Esophagus squamous epithelium (tissue), 5 donors: ENCODE measurements around the gene PRKCZ. TPM values are rescaled to one million over a fixed set of nuclear protein-coding genes. Genes with fewer than 3 reads are reported as not detected.

Experiments
- DNase-seq: peaks from one replicate; lab custom pipeline; 2025; lab: John Stamatoyannopoulos, UW
- H3K27ac ChIP-seq, 4 donors: fragments of 200-600 bp; sonication (generic); one replicate each; pipeline ENCODE4 v1.5.1; 2016 to 2019; ENCODE audit warnings: mild to moderate bottlenecking in 1 of 4
- H3K27me3 ChIP-seq, 4 donors: fragments of 200-600 bp; sonication (generic); 1 replicate in 3 of 4; 2 replicates in 1 of 4; pipeline versions ENCODE4 v1.5.1 to v1.6.0; 2017 to 2021; ENCODE audit warnings: antibody characterized with exemption in 1 of 4
- H3K36me3 ChIP-seq, 3 donors: fragments of 200-600 bp; sonication (generic); one replicate each; pipeline ENCODE4 v1.5.1; 2016 to 2019
- H3K4me1 ChIP-seq, 3 donors: fragments of 200-600 bp; sonication (generic); one replicate each; pipeline ENCODE4 v1.5.1; 2017 to 2019
- H3K4me3 ChIP-seq, 4 donors: fragments of 200-600 bp; sonication (generic); 1 replicate in 3 of 4; 2 replicates in 1 of 4; pipeline ENCODE4 v1.5.1; 2016 to 2019; ENCODE audit warnings: mild to moderate bottlenecking in 2 of 4, moderate library complexity in 1 of 4
- H3K9me3 ChIP-seq, 3 donors: fragments of 200-600 bp; sonication (generic); one replicate each; pipeline ENCODE4 v1.5.1; 2016 to 2019
- CTCF ChIP-seq, 6 experiments: fragments of 450-650 bp in 4 of 6; fragments of 200-600 bp in 2 of 6; sonication (generic) in 2 of 6; IDR thresholded peaks; one replicate each; pipeline ENCODE4 v1.5.1; 2016 to 2019; ENCODE audit warnings: antibody characterized with exemption in 6 of 6, mild to moderate bottlenecking in 4 of 6, moderate library complexity in 4 of 6
- POLR2A ChIP-seq, 4 donors: fragments of 450-650 bp; IDR thresholded peaks; one replicate each; pipeline ENCODE4 v1.6.1; 2017; ENCODE audit warnings: antibody characterized with exemption in 4 of 4, mild to moderate bottlenecking in 4 of 4, moderate library complexity in 3 of 4
- WGBS, 2 donors: methylation state at CpG; one replicate each; pipeline ENCODE4 v1.1.5; 2018; 5-methylcytosine and 5-hydroxymethylcytosine counted together
- intact Hi-C: fragments of 100-400 bp; cut with DNase I; formaldehyde crosslinking; loops from one replicate; pipeline ENCODE4 v1.15.0; 2022
- total RNA-seq, 4 donors: library from RNA; depleted of rRNA; stranded (reverse); fragments of >200 nt; gene quantifications; one replicate each; pipeline ENCODE4 v1.1.0, GENCODE V29; 2016
- donor health status: DM: yes; HTN: yes; CAD: no.

PRKCZ gene
- total RNA-seq, 4 donors from 2014 or later, result 14.5 to 23.8 (median 17.5) TPM

- H3K27me3 ChIP-seq, result peaks cover 0 to 27% (median 0%) of the 10 kb centered on the region in 4 donors
- TF ChIP-seq POLR2A (IDR thresholded peaks at IDR 0.05) (no peak), CTCF (IDR thresholded peaks at IDR 0.05) (no peak)
- H3K27ac ChIP-seq, result no peak overlapping the region
- H3K4me3 ChIP-seq, result no peak overlapping the region
- H3K9me3 ChIP-seq, result peaks cover 0 to 13% (median 10%) of the 10 kb centered on the region in 3 donors
- H3K36me3 ChIP-seq, result peaks cover 0 to 65% (median 0%) of the 10 kb centered on the region in 3 donors
- intact Hi-C loops, result no loop called here
- no peak for DNase-seq
- H3K4me1 ChIP-seq, result no peaks in the 10 kb centered on the region
- 100% methylated on average over 1 of the region's 14 CpGs; no CpG with 5 or more reads in 1 of the 2 donors for WGBS, 2 donors
These were observed 22.7 kb downstream of the PRKCZ start for GRCh38 chr1:2072891-2073290.

- TF ChIP-seq POLR2A (IDR thresholded peaks at IDR 0.05), result no peak
- no peak for TF ChIP-seq CTCF (IDR thresholded peaks at IDR 0.05)
- peak overlapping the region in 1 of 4 donors; percentile 5 for H3K4me3 ChIP-seq
- H3K4me1 ChIP-seq, result no peaks in the 10 kb centered on the region
- 66 to 78% methylated on average over 11 to 41 of the region's 59 CpGs for WGBS, 2 donors
- H3K36me3 ChIP-seq, result peaks cover 0 to 62% (median 0%) of the 10 kb centered on the region in 3 donors
- H3K27me3 ChIP-seq, result peaks cover 0 to 27% (median 0%) of the 10 kb centered on the region in 4 donors
- intact Hi-C loops, result no loop called here
- no peak overlapping the region for H3K27ac ChIP-seq
- H3K9me3 ChIP-seq, result peaks cover 0 to 20% (median 12%) of the 10 kb centered on the region in 3 donors
- no peak for DNase-seq
These were observed 23.4 kb downstream of the PRKCZ start for GRCh38 chr1:2073382-2074230.

- intact Hi-C loops, result no loop called here
- no peak for DNase-seq
- WGBS, 2 donors, result 76% methylated on average over 2 of the region's 19 CpGs; no CpG with 5 or more reads in 1 of the 2 donors
These were observed 24.2 kb downstream of the PRKCZ start for GRCh38 chr1:2074396-2074795.

GRCh38 chr1:2074944-2075740 lies 24.9 kb downstream of the PRKCZ start:
- WGBS, 2 donors, result 86 to 89% methylated on average over 15 to 19 of the region's 38 CpGs
- intact Hi-C loops, result no loop called here

More at GRCh38 chr1:2074396-2074795, 24.2 kb downstream of the PRKCZ start:
- no peak overlapping the region for H3K27ac ChIP-seq
- peaks cover 0 to 27% (median 14%) of the 10 kb centered on the region in 3 donors for H3K9me3 ChIP-seq
- no peaks in the 10 kb centered on the region for H3K4me1 ChIP-seq
- peaks cover 0 to 63% (median 0%) of the 10 kb centered on the region in 3 donors for H3K36me3 ChIP-seq
- TF ChIP-seq CTCF (IDR thresholded peaks at IDR 0.05), result no peak
- TF ChIP-seq POLR2A (IDR thresholded peaks at IDR 0.05), result no peak
- H3K4me3 ChIP-seq, result no peak overlapping the region
- peaks cover 0 to 27% (median 0%) of the 10 kb centered on the region in 4 donors for H3K27me3 ChIP-seq

More at GRCh38 chr1:2074944-2075740, 24.9 kb downstream of the PRKCZ start:
- Histone ChIP-seq H3K4me1 (no peaks in the 10 kb centered on the region), H3K4me3 (no peak overlapping the region), H3K9me3 (peaks cover 0 to 32% (median 16%) of the 10 kb centered on the region in 3 donors), H3K36me3 (peaks cover 0 to 68% (median 0%) of the 10 kb centered on the region in 3 donors), H3K27me3 (peaks cover 0 to 20% (median 0%) of the 10 kb centered on the region in 4 donors), H3K27ac (no peak overlapping the region)
- no peak for DNase-seq
- TF ChIP-seq POLR2A (IDR thresholded peaks at IDR 0.05) (no peak), CTCF (IDR thresholded peaks at IDR 0.05) (no peak)
